Measurements from ENCODE around the gene OOSP4B.
"Not testable (repeated sequence)": the region's sequence is repeated elsewhere in the genome, so short reads cannot be mapped to it uniquely, and the experiment has no call there.

OOSP4B gene

DNA sequence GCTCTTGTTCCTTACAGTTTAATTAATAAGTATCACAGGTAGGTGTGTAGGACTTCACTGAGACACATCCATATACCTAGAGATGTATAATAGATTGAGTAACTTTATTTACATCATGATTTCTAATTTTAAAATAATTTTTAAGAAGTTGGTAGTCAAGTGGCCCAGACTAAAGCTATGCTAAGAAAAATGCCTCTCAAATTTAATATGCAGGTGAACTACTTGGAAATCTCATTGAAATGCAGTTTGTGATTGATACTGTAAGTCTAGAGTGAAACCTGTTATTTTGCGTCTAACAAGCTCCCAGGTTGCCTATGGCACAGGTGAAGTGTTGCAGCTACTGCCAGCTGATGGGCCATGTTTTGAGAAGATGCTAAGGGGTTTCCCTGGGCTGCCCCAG is at the start of gene OOSP4B:
TSS of gene OOSP4B (plus strand) at position 301 of the 400 bp plus-strand sequence.
- no peak for DNase-seq (ENCODE audit: low spot score)

DNA sequence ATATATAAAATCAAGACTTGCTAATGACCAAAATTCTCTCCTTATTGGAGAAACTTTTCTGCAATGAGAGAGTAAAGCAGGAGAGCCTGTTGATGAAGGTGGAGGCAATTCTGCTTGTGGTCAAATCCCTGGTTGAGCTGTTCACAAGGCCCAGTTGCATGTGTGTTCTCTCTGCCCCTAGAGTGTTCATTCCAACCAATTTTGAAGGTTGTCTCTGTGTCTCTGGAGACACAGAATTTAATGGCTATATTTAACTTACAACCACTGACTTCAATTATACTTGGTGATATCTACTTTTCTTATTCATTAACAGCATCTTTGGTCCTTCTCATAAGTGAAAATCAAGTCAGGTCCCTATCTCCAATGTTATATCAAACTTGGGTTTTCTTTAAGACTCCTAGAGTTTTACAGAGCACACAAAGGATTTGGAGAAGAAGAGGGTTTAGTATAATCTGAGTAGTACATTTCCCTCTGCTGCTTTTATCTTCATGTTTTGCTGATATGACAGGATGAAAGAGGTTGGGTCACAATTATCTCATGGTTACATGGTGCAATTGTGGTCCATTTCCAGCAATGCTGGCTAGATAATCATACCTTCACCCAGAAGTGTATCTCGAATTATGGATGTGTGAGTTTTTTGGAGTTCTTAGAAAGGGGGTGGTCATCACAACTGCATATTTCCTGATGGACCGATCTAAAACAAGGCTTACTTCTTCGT is 49.1 kb upstream of the OOSP4B start:
- DNase-seq (ENCODE audit: low spot score): no peak

DNA sequence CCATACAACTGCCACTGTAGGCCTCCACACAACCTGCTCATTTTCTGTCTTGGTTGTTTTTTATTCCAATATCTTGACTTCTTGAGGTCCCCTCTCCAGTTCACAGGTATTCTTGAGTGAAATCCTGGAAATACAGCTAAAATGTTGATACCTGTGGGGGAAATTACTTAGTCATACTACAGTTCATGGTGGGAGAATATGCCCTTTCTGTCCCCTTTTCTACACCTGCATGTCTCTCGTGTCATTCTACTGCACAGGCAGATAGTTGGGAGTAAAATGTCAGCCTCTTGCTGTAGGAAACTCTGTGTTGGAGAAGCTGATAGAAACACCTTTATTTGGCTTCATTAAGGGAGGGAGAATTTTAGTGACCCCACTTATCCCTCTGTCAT is 48.6 kb upstream of the OOSP4B start:
- DNase-seq (ENCODE audit: low spot score): no peak

DNA sequence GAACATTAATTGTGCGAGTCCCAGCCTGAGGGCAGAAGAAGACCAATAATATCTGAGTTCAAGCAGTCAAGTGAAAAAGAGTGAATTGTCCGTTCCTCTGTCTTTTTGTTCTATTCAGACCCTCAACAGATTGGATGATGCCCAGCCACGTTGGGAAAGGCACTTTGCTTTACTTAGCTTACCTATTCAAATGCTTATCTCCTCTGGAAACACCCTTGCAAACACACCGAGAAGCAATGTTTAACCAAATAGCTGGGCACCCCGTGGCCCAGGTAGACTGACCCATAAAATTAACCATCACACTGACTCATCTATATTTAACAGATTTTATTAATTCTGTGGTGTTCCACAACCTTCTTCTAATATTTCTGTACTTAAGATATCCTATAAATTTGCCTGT is 43.9 kb upstream of the OOSP4B start:
- DNase-seq (ENCODE audit: low spot score): no peak

DNA sequence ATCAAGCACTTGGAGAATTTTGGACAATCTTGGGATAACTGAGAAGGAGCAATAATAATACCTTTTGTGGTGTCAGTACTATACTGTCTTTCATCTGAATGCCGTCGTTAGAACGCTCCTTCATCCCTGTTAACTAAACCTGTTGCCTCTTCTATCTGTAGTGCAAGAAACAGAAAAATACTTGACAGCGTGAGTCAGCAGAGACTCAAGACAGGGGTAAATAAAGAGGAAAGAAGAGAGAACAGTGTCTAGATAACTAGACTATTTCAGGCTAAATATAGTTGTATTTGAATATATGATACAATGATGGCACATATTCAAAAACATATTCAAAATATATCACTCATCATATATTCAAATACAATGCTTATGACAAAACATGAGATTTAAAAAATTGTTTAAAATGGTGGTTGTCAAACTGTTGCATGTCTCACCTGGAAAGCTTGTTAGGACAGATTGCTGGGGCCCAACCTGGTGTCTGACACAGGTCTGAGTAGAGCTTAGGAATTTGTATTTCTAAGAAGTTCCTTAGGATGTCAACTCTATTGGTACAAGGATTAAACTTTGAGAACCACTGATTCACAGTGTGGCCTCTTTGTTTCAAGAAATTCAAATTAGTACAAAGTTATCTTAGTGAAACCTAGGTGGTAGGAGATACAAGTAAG is 35.7 kb upstream of the OOSP4B start:
- DNase-seq (ENCODE audit: low spot score): no peak

DNA sequence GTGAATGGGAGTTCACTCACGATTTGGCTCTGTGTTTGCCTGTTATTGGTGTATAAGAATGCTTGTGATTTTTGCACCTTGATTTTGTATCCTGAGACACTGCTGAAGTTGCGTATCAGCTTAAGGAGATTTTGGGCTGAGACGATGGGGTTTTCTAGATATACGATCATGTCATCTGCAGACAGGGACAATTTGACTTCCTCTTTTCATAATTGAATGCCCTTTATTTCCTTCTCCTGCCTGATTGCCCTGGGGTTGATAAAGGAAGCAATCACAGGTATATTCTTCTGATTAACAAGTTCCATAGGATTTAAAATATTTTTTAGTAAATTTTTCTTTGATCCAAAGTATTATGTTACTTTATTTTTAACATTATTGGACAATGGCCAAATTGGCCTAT is 34.9 kb upstream of the OOSP4B start:
- not testable (repeated sequence) for DNase-seq (ENCODE audit: low spot score)

DNA sequence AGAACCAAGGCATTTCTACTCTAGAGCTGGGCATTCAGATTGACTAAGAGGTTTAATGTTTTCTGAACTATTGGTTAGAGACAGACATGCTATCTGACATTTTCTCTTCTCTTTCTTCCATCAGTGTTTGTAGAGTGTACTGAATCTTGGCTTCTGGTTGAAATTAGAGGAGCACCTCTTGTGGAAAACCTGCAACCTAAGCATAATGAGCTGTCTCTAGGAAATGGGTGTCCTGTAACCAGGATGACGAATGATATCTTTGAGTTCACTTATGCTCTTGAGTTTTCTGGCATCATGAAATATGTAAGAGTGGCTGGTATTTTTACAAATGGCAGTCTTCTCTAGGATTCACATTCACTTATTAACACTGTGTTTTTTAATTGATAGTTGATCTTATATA is 33.8 kb upstream of the OOSP4B start:
- DNase-seq (ENCODE audit: low spot score): no peak

DNA sequence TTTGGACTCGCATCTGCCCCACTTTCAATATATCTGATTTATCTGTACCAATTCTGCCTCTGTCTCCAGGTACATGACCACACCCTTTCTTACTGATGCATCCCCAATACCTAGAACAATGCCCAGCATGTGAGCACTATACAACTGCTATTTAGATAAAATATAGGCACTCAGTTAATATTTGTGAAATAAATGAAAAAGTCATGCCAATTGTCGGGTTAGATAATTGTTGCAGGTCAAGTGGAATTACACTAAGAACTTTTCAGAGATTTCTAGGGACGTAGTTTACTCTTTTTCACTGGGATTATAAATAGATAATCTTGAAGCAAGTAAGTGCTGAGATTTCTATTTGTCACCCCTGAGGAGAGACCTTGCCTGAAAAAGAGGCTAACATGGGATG is 32.6 kb upstream of the OOSP4B start:
- DNase-seq (ENCODE audit: low spot score): no peak

DNA sequence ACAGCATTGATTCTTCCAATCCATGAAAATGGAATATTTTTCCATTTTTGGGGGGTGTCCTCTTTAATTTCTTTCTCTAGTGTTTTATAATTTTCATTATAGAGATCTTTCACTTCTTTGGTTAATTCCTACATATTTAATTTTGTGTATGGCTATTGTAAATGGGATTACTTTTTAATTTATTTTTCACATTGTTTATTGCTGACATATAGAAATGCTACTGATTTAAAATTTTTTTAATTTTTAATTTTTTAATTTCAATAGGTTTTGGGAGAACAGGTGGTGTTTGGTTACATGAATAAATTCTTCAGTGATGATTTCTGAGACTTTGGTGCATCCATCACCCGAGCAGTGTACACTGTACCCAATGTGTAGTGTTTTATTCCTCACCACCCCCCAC is 26.6 kb upstream of the OOSP4B start:
- no peak for DNase-seq (ENCODE audit: low spot score)

DNA sequence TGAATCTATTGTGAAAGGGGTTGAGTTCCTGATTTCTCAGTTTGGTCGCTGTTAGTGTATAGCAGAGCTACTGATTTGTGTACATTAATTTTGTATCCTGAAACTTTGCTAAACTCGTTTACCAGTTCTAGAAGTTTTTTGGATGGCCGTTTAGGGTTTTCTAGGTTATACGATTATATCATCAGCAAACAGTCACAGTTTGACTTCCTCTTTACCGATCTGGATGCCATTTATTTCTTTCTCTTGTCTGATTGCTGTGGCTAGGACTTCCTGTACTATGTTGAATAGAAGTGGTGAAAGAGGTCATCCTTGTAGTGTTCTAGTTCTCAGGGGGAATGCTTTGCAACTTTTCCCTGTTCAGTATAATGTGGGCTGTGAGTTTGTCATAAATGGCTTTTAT is 24.6 kb upstream of the OOSP4B start:
- no peak for DNase-seq (ENCODE audit: low spot score)

DNA sequence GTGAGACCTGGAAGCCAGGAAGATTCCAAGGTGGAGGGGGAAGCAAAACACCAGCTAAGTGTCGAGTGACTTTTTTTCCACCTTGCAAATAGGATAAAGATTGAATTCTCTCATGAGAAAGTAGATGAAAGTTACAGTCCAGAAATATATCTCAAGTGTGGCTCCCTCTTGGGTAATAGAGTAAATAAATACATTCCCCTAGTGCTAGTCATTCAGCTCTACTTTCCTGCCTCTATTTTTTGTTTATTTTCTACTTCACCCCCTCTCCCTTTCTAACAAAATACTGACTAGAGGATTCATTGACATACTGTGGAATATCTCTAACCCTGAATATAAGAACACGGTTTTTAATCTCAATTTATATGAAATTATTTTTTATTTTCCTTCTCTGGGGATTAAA is 19.2 kb upstream of the OOSP4B start:
- no peak for DNase-seq (ENCODE audit: low spot score)

DNA sequence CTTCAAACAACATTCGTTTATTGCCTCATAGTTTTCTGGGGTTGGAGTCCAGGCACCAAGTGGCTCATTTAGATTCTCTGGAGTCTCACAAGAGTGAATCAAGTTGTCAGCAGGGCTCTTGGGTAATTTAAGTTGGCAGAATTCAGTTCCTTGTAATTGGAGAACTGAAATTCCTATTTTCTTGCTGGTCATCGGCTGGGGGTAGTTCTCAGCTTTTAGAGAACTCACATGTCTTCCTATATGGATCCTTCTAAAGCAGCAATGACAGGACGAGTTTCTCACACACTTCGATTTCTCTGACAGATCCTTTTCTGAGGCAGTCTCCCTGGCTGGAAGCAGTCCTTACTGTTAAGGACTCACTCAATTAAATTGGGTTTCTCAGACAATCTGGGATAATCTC is 17.3 kb upstream of the OOSP4B start:
- no peak for DNase-seq (ENCODE audit: low spot score)

DNA sequence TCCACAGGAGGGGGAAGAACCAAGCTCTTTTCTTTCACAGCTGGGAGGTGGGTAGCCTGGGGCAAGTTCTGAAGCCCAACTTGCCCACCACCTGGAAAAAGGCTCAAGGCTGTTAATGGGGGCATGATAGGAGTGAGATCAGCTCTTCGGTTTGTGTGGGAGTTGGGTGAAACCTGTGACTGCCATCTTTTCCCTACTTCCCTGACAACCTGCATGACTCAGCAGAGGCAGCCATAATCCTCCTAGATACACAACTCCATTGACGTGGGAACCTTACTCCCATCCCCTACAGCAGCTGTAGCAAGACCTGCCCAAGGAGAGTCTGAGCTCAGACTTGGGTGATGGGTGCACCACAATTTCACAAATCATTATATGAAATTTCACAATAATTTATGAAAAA is 13.3 kb upstream of the OOSP4B start:
- no peak for DNase-seq (ENCODE audit: low spot score)

DNA sequence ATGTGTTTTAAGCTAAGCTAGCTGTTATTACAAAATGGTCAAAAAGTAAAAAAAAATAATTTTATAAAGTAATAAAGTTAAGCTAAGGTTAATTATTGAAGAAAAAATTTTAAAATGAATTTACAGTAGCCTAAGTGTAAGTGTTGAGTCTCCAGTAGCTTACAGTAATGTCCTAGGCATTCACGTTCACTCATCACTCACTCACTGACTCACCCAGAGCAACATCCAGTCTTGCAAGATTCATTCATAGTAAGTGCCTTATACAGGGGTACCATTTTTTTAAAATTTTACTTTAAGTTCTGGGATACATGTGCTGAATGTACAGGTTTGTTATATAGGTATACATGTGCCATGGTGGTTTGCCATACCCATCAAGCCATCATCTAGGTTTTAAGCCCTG is 11.6 kb upstream of the OOSP4B start:
- peak; percentile 76 for DNase-seq (ENCODE audit: low spot score)

DNA sequence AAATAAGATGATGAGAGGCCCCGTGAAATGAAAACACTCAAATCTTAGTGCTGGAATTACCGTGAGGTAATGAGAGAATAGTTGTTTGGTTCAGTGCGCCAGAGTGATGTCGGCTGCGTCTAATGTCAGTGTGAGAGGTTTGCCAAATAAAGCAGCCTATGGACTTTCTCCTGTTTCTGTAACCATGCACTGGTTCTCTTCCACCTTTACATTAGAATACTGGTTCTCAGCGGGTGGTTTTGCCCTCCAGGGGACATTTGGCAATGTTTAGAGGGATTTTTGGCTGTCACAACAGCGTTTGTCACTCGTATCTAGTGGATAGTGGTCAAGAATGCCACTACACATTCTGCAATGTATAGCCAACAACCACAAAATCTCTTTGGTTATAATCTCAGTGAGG is 1.1 kb downstream of the OOSP4B start:
- no peak for DNase-seq (ENCODE audit: low spot score)

DNA sequence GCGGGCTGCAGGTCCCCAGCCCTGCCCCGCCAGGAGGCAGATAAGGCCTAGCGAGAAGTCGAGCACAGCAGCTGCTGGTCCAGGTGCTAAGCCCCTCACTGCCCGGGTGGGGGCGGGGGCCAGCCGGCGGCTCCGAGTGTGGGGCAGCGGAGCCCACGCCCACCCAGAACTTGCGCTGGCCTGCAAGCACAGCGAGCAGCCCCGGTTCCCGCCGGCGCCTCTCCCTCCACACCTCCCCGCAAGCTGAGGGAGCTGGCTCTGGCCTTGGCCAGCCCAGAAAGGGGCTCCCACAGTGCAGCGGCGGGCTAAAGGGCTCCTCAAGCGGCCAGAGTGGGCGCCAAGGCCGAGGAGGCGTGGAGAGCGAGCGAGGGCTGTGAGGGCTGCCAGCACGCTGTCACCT is 3.4 kb downstream of the OOSP4B start:
- DNase-seq (ENCODE audit: low spot score): not testable (repeated sequence)

DNA sequence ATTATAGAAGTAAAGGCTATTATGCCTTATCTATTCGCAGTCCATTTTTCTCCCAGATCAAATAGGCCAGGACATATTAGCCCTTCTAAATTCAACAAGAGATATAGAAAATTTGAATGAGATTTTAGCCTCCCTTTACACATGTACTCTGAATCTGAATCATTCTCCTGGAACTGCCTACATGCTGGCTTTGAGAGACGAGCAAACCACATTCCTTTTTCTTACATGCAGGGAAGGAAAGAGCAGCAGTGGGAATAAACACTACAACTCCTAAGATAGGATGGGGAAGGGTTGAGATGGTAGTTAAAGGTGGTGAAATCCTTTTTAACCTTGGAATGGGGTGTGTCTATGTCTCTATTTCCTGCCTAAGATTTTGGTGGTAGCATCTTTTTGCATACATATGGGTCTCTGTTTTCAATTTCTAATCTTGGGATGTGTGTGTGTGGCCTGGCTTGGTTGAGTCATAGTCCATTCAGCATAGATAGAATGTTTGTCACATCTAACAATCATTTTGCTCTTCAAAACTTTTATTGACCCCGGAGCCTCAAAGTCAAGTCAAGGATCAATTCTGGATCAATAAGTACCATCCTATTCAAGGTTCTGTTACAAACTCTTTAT is 12.1 kb downstream of the OOSP4B start:
- peak; percentile 13 for DNase-seq (ENCODE audit: low spot score)

DNA sequence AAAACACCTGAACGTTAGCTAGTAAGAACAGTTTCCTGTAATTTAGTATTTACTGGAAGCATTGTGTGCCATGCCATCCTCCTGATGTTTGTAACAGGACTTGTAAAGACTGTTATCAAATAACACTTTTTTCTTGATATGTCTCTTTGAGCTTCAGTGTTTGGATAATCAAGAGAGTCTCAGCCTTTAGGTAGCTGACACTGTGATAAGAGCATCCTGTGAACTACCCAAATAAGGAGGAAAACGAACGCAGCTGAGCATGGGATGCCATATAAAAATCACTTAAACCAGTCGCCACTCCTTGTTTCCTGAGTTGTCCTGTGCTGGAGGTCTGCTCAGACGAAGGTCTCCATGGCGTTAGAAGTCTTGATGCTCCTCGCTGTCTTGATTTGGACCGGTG is 23.1 kb downstream of the OOSP4B start, which contains the start of gene OOSP2:
TSS of gene OOSP2 (plus strand) at position 301 of the 400 bp plus-strand sequence. CDS start at position 352, 51 bp downstream.
- no peak for DNase-seq (ENCODE audit: low spot score)

DNA sequence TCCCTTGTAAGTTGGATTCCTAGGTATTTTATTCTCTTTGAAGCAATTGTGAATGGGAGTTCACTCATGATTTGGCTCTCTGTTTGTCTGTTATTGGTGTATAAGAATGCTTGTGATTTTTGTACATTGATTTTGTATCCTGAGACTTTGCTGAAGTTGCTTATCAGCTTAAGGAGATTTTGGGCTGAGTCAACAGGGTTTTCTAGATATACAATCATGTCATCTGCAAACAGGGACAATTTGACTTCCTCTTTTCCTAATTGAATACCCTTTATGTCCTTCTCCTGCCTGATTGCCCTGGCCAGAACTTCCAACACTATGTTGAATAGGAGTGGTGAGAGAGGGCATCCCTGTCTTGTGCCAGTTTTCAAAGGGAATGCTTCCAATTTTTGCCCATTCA is 33.4 kb downstream of the OOSP4B start:
- DNase-seq (ENCODE audit: low spot score): not testable (repeated sequence)

DNA sequence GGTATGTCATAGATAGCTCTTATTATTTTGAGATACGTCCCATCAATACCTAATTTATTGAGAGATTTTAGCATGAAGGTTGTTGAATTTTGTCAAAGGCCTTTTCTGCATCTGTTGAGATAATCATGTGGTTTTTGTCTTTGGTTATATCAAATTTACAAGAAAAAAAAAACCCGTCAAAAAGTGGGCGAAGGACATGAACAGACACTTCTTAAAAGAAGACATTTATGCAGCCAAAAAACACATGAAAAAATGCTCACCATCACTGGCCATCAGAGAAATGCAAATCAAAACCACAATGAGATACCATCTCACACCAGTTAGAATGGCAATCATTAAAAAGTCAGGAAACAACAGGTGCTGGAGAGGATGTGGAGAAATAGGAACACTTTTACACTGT is 33.9 kb downstream of the OOSP4B start:
- DNase-seq (ENCODE audit: low spot score): not testable (repeated sequence)

DNA sequence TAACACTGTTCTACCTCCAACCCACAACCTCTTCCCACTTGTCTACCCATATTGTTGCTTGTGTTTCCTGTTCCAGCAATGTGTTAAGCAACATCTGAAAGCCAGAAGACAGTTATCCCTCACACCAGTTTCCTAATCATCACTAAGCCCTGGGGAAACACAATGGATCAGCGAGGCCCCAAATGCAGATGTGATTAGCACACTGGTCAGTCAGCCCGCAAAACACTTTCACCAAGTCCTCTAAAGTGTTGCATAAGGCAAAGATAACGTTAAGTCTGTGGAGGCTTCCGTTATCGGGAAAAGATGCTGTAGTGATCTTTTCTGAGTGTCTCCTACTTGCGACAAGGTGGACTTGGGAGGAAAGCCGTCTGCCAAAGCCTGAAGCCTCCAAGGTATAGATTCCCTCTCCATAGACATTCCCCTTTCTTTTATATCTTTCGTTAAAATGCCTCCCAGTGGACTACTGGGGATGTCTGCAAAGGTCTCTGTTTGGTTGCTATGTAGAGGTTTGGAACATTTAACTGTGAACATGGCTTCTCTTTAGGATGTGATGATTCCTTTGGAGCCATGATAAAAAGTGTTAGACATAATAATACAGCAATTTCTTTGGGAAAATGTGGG is 39.5 kb downstream of the OOSP4B start, which contains the start of gene MS4A3:
TSS of gene MS4A3 (plus strand) at position 317 of the 621 bp plus-strand sequence. CDS start 4,496 bp downstream, outside the sequence.
- DNase-seq (ENCODE audit: low spot score): no peak

DNA sequence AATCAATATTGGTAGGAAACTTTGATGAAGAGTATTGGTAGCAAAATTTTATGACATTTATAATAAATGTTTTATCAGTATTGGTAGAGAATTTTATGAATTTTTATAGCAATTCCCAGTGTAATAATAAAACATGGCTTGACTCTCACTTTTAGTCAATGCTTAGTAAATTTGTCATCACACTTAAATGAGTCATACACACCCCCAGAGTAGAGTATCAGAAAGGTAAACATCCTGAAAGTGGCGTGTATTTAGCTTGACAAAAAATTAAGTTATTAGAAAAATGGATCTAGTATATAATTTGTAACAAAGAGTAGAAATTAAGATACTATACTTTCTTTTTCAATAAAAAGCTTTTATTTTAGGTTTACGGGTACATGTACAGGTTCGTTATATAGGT is 42.1 kb downstream of the OOSP4B start:
- peak; percentile 11 for DNase-seq (ENCODE audit: low spot score)
